Uterus (tissue), 4 donors: Measurements from ENCODE around the gene VPS9D1. TPM values are rescaled to one million over a fixed set of nuclear protein-coding genes. Genes with fewer than 3 reads are reported as not detected.

Experiments
- DNase-seq, 2 donors: peaks; one replicate each; pipeline ENCODE4 v3.0.0-alpha.2; 2019 to 2020
- H3K27ac ChIP-seq, 2 donors: fragments of 200-600 bp; sonication (generic); 1 replicate in 1 of 2; 2 replicates in 1 of 2; pipeline ENCODE4 v1.5.1; 2016 to 2018
- H3K27me3 ChIP-seq, 2 donors: fragments of 200-600 bp; sonication (generic); one replicate each; pipeline ENCODE4 v1.5.1; 2018 to 2019; ENCODE audit warnings: control low read depth in 1 of 2
- H3K36me3 ChIP-seq, 2 donors: fragments of 200-600 bp; sonication (generic); one replicate each; pipeline ENCODE4 v1.5.1; 2019; ENCODE audit warnings: control low read depth in 1 of 2
- H3K4me1 ChIP-seq, 2 donors: fragments of 200-600 bp; sonication (generic); one replicate each; pipeline ENCODE4 v1.5.1; 2018 to 2019; ENCODE audit warnings: control low read depth in 1 of 2
- H3K4me3 ChIP-seq, 2 donors: fragments of 200-600 bp; sonication (generic); 1 replicate in 1 of 2; 2 replicates in 1 of 2; pipeline ENCODE4 v1.5.1; 2018 to 2019; ENCODE audit warnings: mild to moderate bottlenecking in 1 of 2
- H3K9me3 ChIP-seq, 2 donors: fragments of 200-600 bp; sonication (generic); one replicate each; pipeline ENCODE4 v1.5.1; 2019; ENCODE audit warnings: control low read depth in 1 of 2
- CTCF ChIP-seq, 4 experiments: fragments of 200-600 bp in 2 of 4; fragments of 450-650 bp in 2 of 4; sonication (generic) in 2 of 4; IDR thresholded peaks; one replicate each; pipeline ENCODE4 v1.5.1; 2016 to 2019; ENCODE audit warnings: antibody characterized with exemption in 4 of 4, mild to moderate bottlenecking in 2 of 4, moderate library complexity in 1 of 4
- POLR2A ChIP-seq, 2 donors: fragments of 450-650 bp; IDR thresholded peaks; one replicate each; pipeline ENCODE4 v1.6.1; 2016; ENCODE audit warnings: antibody characterized with exemption in 2 of 2, mild to moderate bottlenecking in 1 of 2, moderate library complexity in 1 of 2
- intact Hi-C: fragments of 100-400 bp; cut with DNase I; formaldehyde crosslinking; loops from one replicate; pipeline ENCODE4 v1.15.1; 2023; ENCODE audit warnings: low total_unique reads
- total RNA-seq, 4 donors: library from RNA; depleted of rRNA in 3 of 4; stranded (reverse); fragments of >200 nt in 3 of 4; gene quantifications; one replicate each; pipeline versions ENCODE4 v1.1.0 to v1.2.4, GENCODE V29; 2014 to 2023
- donor health status: DM: yes; HTN: yes; CAD: no.

The VPS9D1 gene
- total RNA-seq, 4 donors from 2014 or later, result 0.26 to 20.6 (median 8.7) TPM

- H3K36me3 ChIP-seq, result no peaks in the 10 kb centered on the region
- no peak for DNase-seq
- no peaks in the 10 kb centered on the region for H3K27me3 ChIP-seq
- peak overlapping the region; percentile 30 to 62 for H3K27ac ChIP-seq
- H3K4me3 ChIP-seq, result peak overlapping the region; percentile 64 to 84
- intact Hi-C loops, result no loop called here
- TF ChIP-seq POLR2A (IDR thresholded peaks at IDR 0.05), result no peak
- TF ChIP-seq CTCF (IDR thresholded peaks at IDR 0.05), result no peak
- H3K4me1 ChIP-seq, result peaks cover 0 to 7% of the 10 kb centered on the region in 2 donors
- no peaks in the 10 kb centered on the region for H3K9me3 ChIP-seq
These were observed 62.3 kb downstream of the VPS9D1 start for GRCh38 chr16:89658221-89658879.

GRCh38 chr16:89657442-89658220, 63.1 kb downstream of the VPS9D1 start, which contains the start of the genes CHMP1A and SPATA33:
Gene CHMP1A (minus strand): TSS chr16:89657708. CDS start chr16:89657588, 120 bp downstream.
Gene SPATA33 (plus strand): TSS chr16:89657836. CDS start chr16:89657912, 76 bp downstream.
- Histone ChIP-seq H3K9me3 (no peaks in the 10 kb centered on the region), H3K27ac (peak within 1 kb of the TSS; percentile 30 to 62), H3K27me3 (no peaks in the 10 kb centered on the region), H3K36me3 (no peaks in the 10 kb centered on the region), H3K4me3 (peak within 1 kb of the TSS; percentile 64 to 84), H3K4me1 (peaks cover 0 to 7% of the 10 kb centered on the region in 2 donors)
- peak in 1 of 2 donors; percentile 61 for TF ChIP-seq POLR2A (IDR thresholded peaks at IDR 0.05)
- no peak for TF ChIP-seq CTCF (IDR thresholded peaks at IDR 0.05)
- DNase-seq, result peak; percentile 81 to 92
- intact Hi-C loops, result no loop called here

Other genes with a start within 250 kb of the VPS9D1 start
- 100 to 1,000 TPM in 1 of 4 donors, 10 to 100 TPM in 3; 20.5 to 182 (median 45.5) TPM for gene ANKRD11, start 230.3 kb downstream of the VPS9D1 start, total RNA-seq
- 100 to 1,000 TPM in 3 of 4 donors, 10 to 100 TPM in 1; 66.6 to 208 (median 144) TPM for gene SPG7, start 212.5 kb downstream of the VPS9D1 start, total RNA-seq
- gene RPL13, start 160.2 kb downstream of the VPS9D1 start, total RNA-seq, result over 10,000 TPM in 1 of 4 donors, 1,000 to 10,000 TPM in 3; 2,633 to 11,472 (median 5,632) TPM
- under 1 TPM in 2 of 4 donors, not detected in 2; 0.14 to 0.85 TPM for gene CPNE7, start 145.1 kb downstream of the VPS9D1 start, total RNA-seq
- gene DPEP1, start 107.3 kb downstream of the VPS9D1 start, total RNA-seq, result 1 to 10 TPM in 2 of 4 donors, not detected in 2; 1.0 to 5.5 TPM
- gene CHMP1A, start 63.2 kb downstream of the VPS9D1 start, total RNA-seq, result 10 to 100 TPM; 26.9 to 84.3 (median 58.7) TPM
- 10 to 100 TPM in 1 of 4 donors, 1 to 10 TPM in 2, not detected in 1; 2.6 to 12.2 (median 5.8) TPM for gene SPATA33, start 63.1 kb downstream of the VPS9D1 start, total RNA-seq
- 10 to 100 TPM; 13.8 to 90.7 (median 62.5) TPM for gene CDK10, start 34.2 kb downstream of the VPS9D1 start, total RNA-seq
- gene SPATA2L, start 19.2 kb downstream of the VPS9D1 start, total RNA-seq, result 10 to 100 TPM in 2 of 4 donors, 1 to 10 TPM in 2; 1.2 to 18.7 (median 7.2) TPM
- gene ZNF276, start 639 bp upstream of the VPS9D1 start, total RNA-seq, result 10 to 100 TPM in 2 of 4 donors, 1 to 10 TPM in 2; 6.4 to 41.5 (median 20.8) TPM
- gene FANCA, start 95.7 kb upstream of the VPS9D1 start, total RNA-seq, result 10 to 100 TPM in 1 of 4 donors, 1 to 10 TPM in 1, under 1 TPM in 1, not detected in 1; 0.26 to 27.4 (median 2.4) TPM
- gene SPIRE2, start 107.6 kb upstream of the VPS9D1 start, total RNA-seq, result 1 to 10 TPM; 1.2 to 7.5 (median 3.3) TPM
- gene TCF25, start 152.7 kb upstream of the VPS9D1 start, total RNA-seq, result 100 to 1,000 TPM in 2 of 4 donors, 10 to 100 TPM in 2; 60.3 to 221 (median 126) TPM
- gene MC1R, start 198.0 kb upstream of the VPS9D1 start, total RNA-seq, result 1 to 10 TPM in 3 of 4 donors, under 1 TPM in 1; 0.77 to 6.2 (median 5.4) TPM
- 10 to 100 TPM in 1 of 4 donors, under 1 TPM in 1, not detected in 2; 0.88 to 28.6 TPM for gene TUBB3, start 202.4 kb upstream of the VPS9D1 start, total RNA-seq
- 10 to 100 TPM; 29.4 to 96.3 (median 57.2) TPM for gene DEF8, start 227.9 kb upstream of the VPS9D1 start, total RNA-seq